H1 (cell line): ENCODE measurements around the gene SRRM3. TPM values are rescaled to one million over a fixed set of nuclear protein-coding genes. Genes with fewer than 3 reads are reported as not detected.

Source experiments
- CTCF ChIA-PET: fragments of 300-600 bp; sonication (Branson Sonifier 250); formaldehyde crosslinking; loops from one replicate; lab custom pipeline; 2021; ENCODE audit not compliant: partially characterized antibody; lab: Charles Lee
- POLR2A ChIA-PET: fragments of 300-600 bp; sonication (Branson Sonifier 250); formaldehyde crosslinking; loops from one replicate; lab custom pipeline; 2021; ENCODE audit warnings: inconsistent platforms; ENCODE audit not compliant: partially characterized antibody; lab: Charles Lee
- DNase-seq, 2 experiments: peaks; one replicate each; pipeline versions ENCODE4 v3.0.0 to v3.0.0-alpha.2; 2010 to 2022; ENCODE audit warnings: low spot score in 2 of 2, low read depth in 1 of 2, mixed read lengths in 1 of 2
- FAIRE-seq: peaks from 2 replicates; lab custom pipeline; 2011; peaks lifted over from hg19 to GRCh38; lab: Jason Lieb, UNC
- H2AFZ ChIP-seq: 2 replicates; pipeline ENCODE4 v1.8.1; 2012; ENCODE audit warnings: low read length, inconsistent platforms
- H2AK5ac ChIP-seq: 2 replicates; pipeline ENCODE4 v1.6.1; 2013; ENCODE audit warnings: low read depth, low read length
- H2BK120ac ChIP-seq: replicated peaks from 2 replicates; pipeline ENCODE3; 2013; ENCODE audit warnings: low read depth, low read length, inconsistent platforms
- H2BK12ac ChIP-seq: 2 replicates; pipeline ENCODE4 v1.6.1; 2013; ENCODE audit warnings: low read depth, low read length
- H2BK15ac ChIP-seq: 2 replicates; pipeline ENCODE4 v1.6.1; 2013; ENCODE audit warnings: low read length
- H2BK20ac ChIP-seq: 2 replicates; pipeline ENCODE4 v1.6.1; 2013; ENCODE audit warnings: low read length
- H2BK5ac ChIP-seq: 2 replicates; pipeline ENCODE4 v1.6.1; 2013; ENCODE audit warnings: low read depth, low read length
- H3K14ac ChIP-seq: 2 replicates; pipeline ENCODE4 v1.6.1; 2013; ENCODE audit warnings: inconsistent platforms; ENCODE audit not compliant: insufficient read length
- H3K18ac ChIP-seq: 2 replicates; pipeline ENCODE4 v1.6.1; 2013; ENCODE audit warnings: low read length; ENCODE audit errors: extremely low read depth
- H3K23ac ChIP-seq: 2 replicates; pipeline ENCODE4 v1.6.1; 2013; ENCODE audit warnings: inconsistent platforms; ENCODE audit not compliant: insufficient read length
- H3K23me2 ChIP-seq: 2 replicates; pipeline ENCODE4 v1.6.1; 2013; ENCODE audit warnings: low read depth, low read length
- H3K27ac ChIP-seq: 2 replicates; pipeline ENCODE4 v1.6.1; 2011; ENCODE audit warnings: low read depth, low read length, inconsistent platforms
- H3K27me3 ChIP-seq, 4 experiments: replicated peaks in 1 of 4; 1 replicate in 1 of 4; 2 replicates in 3 of 4; pipeline versions ENCODE4 v1.6.1 to v1.8.1; 2011 to 2013; ENCODE audit warnings: low read length in 3 of 4, mild to moderate bottlenecking in 3 of 4, inconsistent platforms in 2 of 4, mixed read lengths in 2 of 4, moderate library complexity in 1 of 4; ENCODE audit not compliant: control insufficient read depth in 3 of 4, insufficient read depth in 3 of 4; ENCODE audit errors: extremely low read depth in 1 of 4
- H3K36me3 ChIP-seq, 4 experiments: 2 replicates each; pipeline versions ENCODE4 v1.6.1 to v1.8.1; 2011 to 2013; ENCODE audit warnings: mild to moderate bottlenecking in 4 of 4, low read length in 3 of 4, moderate library complexity in 2 of 4, control low read depth in 1 of 4, inconsistent platforms in 1 of 4; ENCODE audit not compliant: insufficient read depth in 4 of 4, control insufficient read depth in 2 of 4
- H3K4ac ChIP-seq: replicated peaks from 2 replicates; pipeline ENCODE3; 2013; ENCODE audit warnings: low read length, low read depth, mixed read lengths, inconsistent platforms; ENCODE audit not compliant: insufficient read length
- H3K4me1 ChIP-seq, 4 experiments: replicated peaks in 1 of 4; 1 replicate in 1 of 4; 2 replicates in 3 of 4; pipeline versions ENCODE4 v1.6.1 to v1.8.1; 2011 to 2013; ENCODE audit warnings: low read length in 3 of 4, inconsistent platforms in 2 of 4, mixed read lengths in 1 of 4; ENCODE audit not compliant: insufficient read depth in 4 of 4, control insufficient read depth in 3 of 4
- H3K4me2 ChIP-seq, 2 experiments: 2 replicates each; pipeline versions ENCODE4 v1.6.1 to v1.8.1; 2011 to 2013; ENCODE audit warnings: low read depth in 2 of 2, low read length in 2 of 2, control low read depth in 1 of 2, inconsistent platforms in 1 of 2, mild to moderate bottlenecking in 1 of 2; ENCODE audit not compliant: insufficient read depth in 1 of 2
- H3K4me3 ChIP-seq, 4 experiments: fragments of 200-600, 300-600 bp in 1 of 4; sonication (generic), shearing (Covaris generic), sonication (Bioruptor Twin) in 1 of 4; 2 replicates each; pipeline versions ENCODE4 v1.5.1 to v1.8.1; 2011 to 2016; ENCODE audit warnings: low read length in 4 of 4, low read depth in 3 of 4, control low read depth in 2 of 4, inconsistent platforms in 2 of 4, mild to moderate bottlenecking in 2 of 4, mixed read lengths in 1 of 4, moderate library complexity in 1 of 4; ENCODE audit not compliant: insufficient read depth in 2 of 4; ENCODE audit errors: extremely low read depth in 1 of 4
- H3K56ac ChIP-seq: replicated peaks from 2 replicates; pipeline ENCODE3; 2013; ENCODE audit warnings: low read depth, mild to moderate bottlenecking, mixed read lengths, low read length, inconsistent platforms; ENCODE audit not compliant: insufficient read length
- H3K79me1 ChIP-seq: 2 replicates; pipeline ENCODE4 v1.6.1; 2013; ENCODE audit warnings: low read depth, low read length, control low read depth
- H3K79me2 ChIP-seq, 2 experiments: 2 replicates each; pipeline versions ENCODE4 v1.6.1 to v1.8.1; 2012 to 2013; ENCODE audit warnings: low read length in 2 of 2, mild to moderate bottlenecking in 2 of 2, inconsistent platforms in 1 of 2; ENCODE audit not compliant: insufficient read depth in 2 of 2, control insufficient read depth in 1 of 2
- H3K9ac ChIP-seq, 4 experiments: replicated peaks in 1 of 4; 1 replicate in 1 of 4; 2 replicates in 3 of 4; pipeline versions ENCODE4 v1.6.1 to v1.8.1; 2011 to 2013; ENCODE audit warnings: low read depth in 3 of 4, low read length in 3 of 4, control low read depth in 2 of 4, mild to moderate bottlenecking in 2 of 4, moderate library complexity in 2 of 4, inconsistent platforms in 1 of 4; ENCODE audit errors: extremely low read depth in 1 of 4
- H3K9me3 ChIP-seq, 2 experiments: 2 replicates each; pipeline versions ENCODE4 v1.6.1 to v1.8.1; 2012 to 2013; ENCODE audit warnings: mild to moderate bottlenecking in 2 of 2, moderate library complexity in 2 of 2, control low read depth in 1 of 2, inconsistent platforms in 1 of 2, low read depth in 1 of 2, low read length in 1 of 2, mixed read lengths in 1 of 2; ENCODE audit not compliant: insufficient read depth in 2 of 2
- H4K20me1 ChIP-seq, 2 experiments: replicated peaks in 1 of 2; 2 replicates each; pipeline versions ENCODE3 to v1.8.1; 2011 to 2013; ENCODE audit warnings: inconsistent platforms in 2 of 2, low read length in 2 of 2, mild to moderate bottlenecking in 1 of 2; ENCODE audit not compliant: insufficient read depth in 2 of 2, control insufficient read depth in 1 of 2
- H4K5ac ChIP-seq: 2 replicates; pipeline ENCODE4 v1.6.1; 2013; ENCODE audit warnings: low read length, low read depth, mixed read lengths, inconsistent platforms; ENCODE audit not compliant: insufficient read length
- H4K8ac ChIP-seq: 2 replicates; pipeline ENCODE4 v1.8.0; 2013; ENCODE audit warnings: mild to moderate bottlenecking, moderate library complexity, low read length, inconsistent platforms; ENCODE audit not compliant: insufficient read depth; ENCODE audit errors: extremely low read depth
- H4K91ac ChIP-seq: replicated peaks from 2 replicates; pipeline ENCODE3; 2013; ENCODE audit warnings: low read length, mixed read lengths, inconsistent platforms; ENCODE audit not compliant: insufficient read length
- ATF3 ChIP-seq: IDR thresholded peaks from 2 replicates; pipeline ENCODE4 v1.6.1; 2011; ENCODE audit warnings: low read depth, mild to moderate bottlenecking, low read length; ENCODE audit not compliant: insufficient read depth
- BCL11A ChIP-seq, 2 experiments: IDR thresholded peaks; one replicate each; pipeline ENCODE4 v1.6.1; 2011; ENCODE audit warnings: low read depth in 2 of 2, low read length in 2 of 2, mild to moderate bottlenecking in 2 of 2
- CBX8 ChIP-seq: fragments of 300-800, 300-1000 bp; sonication (generic); IDR thresholded peaks from 2 replicates; pipeline ENCODE4 v1.7.1; 2016; ENCODE audit warnings: low read depth, low read length, borderline replicate concordance
- CREB1 ChIP-seq: IDR thresholded peaks from 2 replicates; pipeline ENCODE4 v1.6.1; 2012; ENCODE audit warnings: inconsistent platforms
- HDAC2 ChIP-seq, 2 experiments: fragments of 300-600 bp in 1 of 2; sonication (generic) in 1 of 2; IDR thresholded peaks; 2 replicates each; pipeline ENCODE4 v1.6.1; 2011 to 2012; ENCODE audit warnings: low read depth in 2 of 2, low read length in 2 of 2, mild to moderate bottlenecking in 2 of 2, moderate library complexity in 2 of 2, borderline replicate concordance in 1 of 2, inconsistent platforms in 1 of 2
- NRF1 ChIP-seq: IDR thresholded peaks from 2 replicates; pipeline ENCODE4 v1.6.1; 2011; ENCODE audit warnings: mild to moderate bottlenecking, low read depth, low read length, improper control_type of control experiment
- PHF8 ChIP-seq: fragments of 200-600 bp; sonication (generic); conservative IDR thresholded peaks from 2 replicates; pipeline ENCODE4 v1.7.1; 2012; ENCODE audit warnings: low read depth, mild to moderate bottlenecking, inconsistent platforms, low read length, moderate library complexity
- RBBP5 ChIP-seq: IDR thresholded peaks from 2 replicates; pipeline ENCODE4 v1.7.1; 2012; ENCODE audit warnings: low read depth, mild to moderate bottlenecking, inconsistent platforms, low read length, moderate library complexity, borderline replicate concordance
- RFX5 ChIP-seq: IDR thresholded peaks from 2 replicates; pipeline ENCODE4 v1.6.1; 2011; ENCODE audit warnings: low read depth, low read length, improper control_type of control experiment, borderline replicate concordance
- SIX5 ChIP-seq: IDR thresholded peaks from 2 replicates; pipeline ENCODE4 v1.6.1; 2011; ENCODE audit warnings: mild to moderate bottlenecking, low read depth, low read length
- SUZ12 ChIP-seq: fragments of 200-600 bp; sonication (generic); IDR thresholded peaks from 2 replicates; pipeline ENCODE4 v1.6.1; 2012; ENCODE audit warnings: mild to moderate bottlenecking, inconsistent platforms, low read length, moderate library complexity, mixed read lengths
- TBP ChIP-seq: IDR thresholded peaks from 2 replicates; pipeline ENCODE4 v1.6.1; 2011; ENCODE audit warnings: low read depth, low read length, improper control_type of control experiment
- TEAD4 ChIP-seq: IDR thresholded peaks from 2 replicates; pipeline ENCODE4 v1.6.1; 2012; ENCODE audit warnings: low read depth, low read length, inconsistent platforms, mixed read lengths
- YY1 ChIP-seq: IDR thresholded peaks from 2 replicates; pipeline ENCODE4 v1.6.1; 2011; ENCODE audit warnings: low read depth, mild to moderate bottlenecking, low read length
- WGBS, 2 experiments: shearing (Covaris generic) in 1 of 2; methylation state at CpG; one replicate each; pipeline versions ENCODE4 v1.1.6 to v1.1.7; 2013 to 2015; ENCODE audit warnings: low lambda C conversion rate in 2 of 2, mixed read lengths in 2 of 2, inconsistent platforms in 1 of 2, low coverage in 1 of 2, missing lambda C conversion rate in 1 of 2; ENCODE audit not compliant: insufficient replicate concordance in 2 of 2, insufficient coverage in 1 of 2, insufficient read length in 1 of 2; ENCODE audit errors: extremely low coverage in 1 of 2, missing lambda C conversion rate in 1 of 2; 5-methylcytosine and 5-hydroxymethylcytosine counted together
- polyA plus RNA-seq, 7 experiments: library from polyadenylated mRNA; depleted of rRNA in 3 of 7; stranded (reverse) in 5 of 7; unstranded in 2 of 7; fragments of >200 nt in 5 of 7; fragments of 200-250 nt in 2 of 7; gene quantifications; 1 replicate in 5 of 7; 2 replicates in 1 of 7; 4 replicates in 1 of 7; pipeline versions ENCODE4 v1.2.1 to v1.2.3, GENCODE V29; 2011 to 2013; ENCODE audit warnings: missing spikeins in 2 of 7, mixed read lengths in 2 of 7
- total RNA-seq: library from RNA; stranded (reverse); fragmentation: NEBNext Ultra II Directional; extraction: Animal tissue kit (Norgen Biotek cat#: 25700); gene quantifications from 2 replicates; pipeline ENCODE4 v1.2.1, GENCODE V29; 2021

Gene SRRM3
- total and polyA plus RNA-seq, 2 of the 8 experiments (the other 6 are each of a cell fraction or from before 2014, with no cell fraction given): 10.4 to 17.4 TPM

DNA sequence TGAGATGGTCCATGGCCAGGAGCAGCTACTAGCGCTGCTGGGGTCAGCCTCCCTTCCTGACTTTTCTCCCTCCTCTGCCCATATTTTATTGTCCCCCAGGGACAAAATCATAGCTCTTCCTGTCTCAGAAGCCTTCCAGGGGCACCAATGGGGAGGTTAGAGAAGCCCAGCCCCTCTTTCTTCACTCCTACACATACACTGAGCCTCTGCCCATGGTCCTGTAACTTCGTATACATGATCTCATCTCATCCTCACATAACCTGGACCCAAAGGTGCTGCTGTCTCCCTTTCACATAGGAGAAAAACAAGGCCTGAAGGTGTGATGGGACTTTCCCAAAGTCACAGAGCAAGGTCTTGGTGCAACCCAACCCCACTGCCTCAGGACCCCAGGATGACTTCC, 2.5 kb downstream of the SRRM3 start:
- Histone ChIP-seq H2AFZ (no peak overlapping the region), H3K4me2 (no peak overlapping the region), H4K8ac (no peak overlapping the region), H3K23me2 (peaks cover 1% of the 10 kb centered on the region; the same call in 1 of the 2 replicates), H3K36me3 (no peaks in the 10 kb centered on the region), H3K4me3 (no peak overlapping the region), H3K56ac (no peak overlapping the region), H3K27ac (no peak overlapping the region), H2AK5ac (no peak overlapping the region), H2BK20ac (no peak overlapping the region), H3K14ac (no peak overlapping the region), H4K20me1 (no peaks in the 10 kb centered on the region), H2BK15ac (no peak overlapping the region), H4K91ac (no peak overlapping the region), H2BK12ac (no peak overlapping the region), H3K79me1 (no peaks in the 10 kb centered on the region), H4K5ac (no peak overlapping the region), H3K4me1 (peaks cover 0 to 3% (median under 1%) of the 10 kb centered on the region in 4 experiments; a peak in 4 of 7 replicates), H2BK5ac (no peak overlapping the region), H3K9ac (no peak overlapping the region), H3K4ac (no peak overlapping the region), H2BK120ac (no peak overlapping the region), H3K27me3 (0 out of 7 replicates have a peak, but pooled peaks cover 0 to 2% (median 0%) of the 10 kb centered on the region in 4 experiments), H3K9me3 (no peaks in the 10 kb centered on the region), H3K23ac (no peak overlapping the region), H3K79me2 (no peaks in the 10 kb centered on the region), H3K18ac (no peak overlapping the region)
- ChIA-PET CTCF (interaction anchor here (1.4 to 17.7 kb wide), 14 partner anchors 10 to 104 kb away, joined by 4 to 155 read pairs (median 17); no protein-coding TSS in a partner anchor), POLR2A (interaction anchor here (0.6 to 1.2 kb wide), 3 partner anchors 13 to 21 kb away, joined by 3 read pairs; no protein-coding TSS in a partner anchor)
- 75% methylated on average over 2 of the region's 2 CpGs; no CpG with 5 or more reads in 1 of the 2 experiments for WGBS, 2 experiments
- FAIRE-seq (no peak), DNase-seq (no peak)
- no peak for TF ChIP-seq ATF3
- TF ChIP-seq RFX5: no peak
- no peak for TF ChIP-seq SIX5
- no peak for TF ChIP-seq CREB1
- TF ChIP-seq TEAD4: no peak
- TF ChIP-seq HDAC2 (IDR thresholded peaks at IDR 0.05; ENCODE audit: borderline replicate concordance in 1 of 2, low read depth in 2 of 2, low read length in 2 of 2): no peak
- no peak for TF ChIP-seq PHF8
- no peak for TF ChIP-seq YY1
- no peak for TF ChIP-seq NRF1
- no peak for TF ChIP-seq CBX8
- no peak for TF ChIP-seq BCL11A (IDR thresholded peaks at IDR 0.05; ENCODE audit: low read depth in 2 of 2, low read length in 2 of 2)
- no peak for TF ChIP-seq RBBP5
- no peak for TF ChIP-seq SUZ12
- no peak for TF ChIP-seq TBP
